K562 (cell line): ENCODE measurements around the gene PRSS53. TPM values are rescaled to one million over a fixed set of nuclear protein-coding genes. Genes with fewer than 3 reads are reported as not detected.

Experiments
- AFF1 ChIP-seq, 2 experiments: fragments of 450-650 bp; IDR thresholded peaks; 2 replicates each; pipeline ENCODE4 v1.6.1; 2018; ENCODE audit warnings: mild to moderate bottlenecking in 2 of 2, low read depth in 1 of 2; ENCODE audit not compliant: partially characterized antibody in 2 of 2
- ATF1 ChIP-seq, 2 experiments: fragments of 450-650 bp in 1 of 2; IDR thresholded peaks; 2 replicates each; pipeline ENCODE4 v1.6.1; 2016; ENCODE audit warnings: missing compliant biosample characterization in 1 of 2, missing genetic modification characterization in 1 of 2
- CCNT2 ChIP-seq: IDR thresholded peaks from 2 replicates; pipeline ENCODE4 v1.6.1; 2011; ENCODE audit warnings: borderline replicate concordance, low read depth, mild to moderate bottlenecking, moderate library complexity, mixed read lengths, low read length; ENCODE audit not compliant: insufficient read length; ENCODE audit errors: extremely low read depth
- ELF4 ChIP-seq: fragments of 450-650 bp; formaldehyde crosslinking; IDR thresholded peaks from 2 replicates; pipeline ENCODE4 v1.4.0; 2022; ENCODE audit warnings: missing genetic modification characterization
- HNRNPUL1 ChIP-seq: fragments of 200-400 bp; formaldehyde crosslinking; IDR thresholded peaks from 2 replicates; pipeline ENCODE4 v1.6.1; 2017; ENCODE audit warnings: low read length
- KAT8 ChIP-seq: fragments of 450-650 bp; IDR thresholded peaks from 2 replicates; pipeline ENCODE4 v1.6.1; 2016; ENCODE audit warnings: low read depth, mild to moderate bottlenecking
- NFIX ChIP-seq: fragments of 250-450 bp; sonication (Bioruptor Pico); IDR thresholded peaks from 2 replicates; pipeline ENCODE4 v1.4.0; 2020; ENCODE audit warnings: low read depth, mild to moderate bottlenecking, moderate library complexity
- NONO ChIP-seq, 2 experiments: fragments of 200-400 bp in 1 of 2; fragments of 450-650 bp in 1 of 2; formaldehyde crosslinking in 1 of 2; IDR thresholded peaks; 2 replicates each; pipeline ENCODE4 v1.6.1; 2017; ENCODE audit warnings: low read depth in 2 of 2, mild to moderate bottlenecking in 2 of 2, moderate library complexity in 2 of 2, low read length in 1 of 2
- RBM22 ChIP-seq: fragments of 200-400 bp; formaldehyde crosslinking; IDR thresholded peaks from 2 replicates; pipeline ENCODE4 v1.6.1; 2018; ENCODE audit warnings: low read length, low read depth; ENCODE audit not compliant: poor library complexity, severe bottlenecking
- YBX1 ChIP-seq: fragments of 450-650 bp; IDR thresholded peaks from 2 replicates; pipeline ENCODE4 v1.7.1; 2016; ENCODE audit warnings: mild to moderate bottlenecking
- ZNF140 ChIP-seq: fragments of 250-450 bp; sonication (Bioruptor Pico); IDR thresholded peaks from 2 replicates; pipeline ENCODE4 v1.8.0; 2021; ENCODE audit warnings: moderate library complexity, mild to moderate bottlenecking, inconsistent platforms
- ZNF3 ChIP-seq: fragments of 250-450 bp; sonication (Bioruptor Pico); IDR thresholded peaks from 2 replicates; pipeline ENCODE4 v1.5.0; 2021; ENCODE audit warnings: mild to moderate bottlenecking, moderate library complexity
- ZNF347 ChIP-seq: fragments of 450-650 bp; formaldehyde crosslinking; IDR thresholded peaks from 2 replicates; pipeline ENCODE4 v1.4.0; 2020; ENCODE audit warnings: low read depth, mild to moderate bottlenecking, moderate library complexity
- ZNF780A ChIP-seq: fragments of 250-450 bp; sonication (Bioruptor Pico); IDR thresholded peaks from 2 replicates; pipeline ENCODE4 v1.5.0; 2021; ENCODE audit warnings: mild to moderate bottlenecking
- polyA plus RNA-seq, 8 experiments: library from polyadenylated mRNA; depleted of rRNA in 4 of 8; stranded (reverse) in 5 of 8; unstranded in 3 of 8; fragments of >200 nt; fragmentation: Nextera tagmentation in 2 of 8; fragmentation: Illumina TruSeq in 1 of 8; extraction: Ambion mirVana in 2 of 8; extraction: Trizol in 1 of 8; gene quantifications; 2 replicates each; pipeline versions ENCODE4 v1.2.1 to v1.2.3, GENCODE V29; 2011 to 2014; ENCODE audit warnings: inconsistent platforms in 1 of 8, missing spikeins in 1 of 8
- total RNA-seq, 7 experiments: library from RNA; depleted of rRNA in 6 of 7; stranded (reverse); fragments of >200 nt in 6 of 7; fragmentation: Illumina TruSeq in 2 of 7; extraction: Trizol in 2 of 7; gene quantifications; 2 replicates each; pipeline versions ENCODE4 v1.2.1 to v1.2.3, GENCODE V29; 2011 to 2021; ENCODE audit warnings: low replicate concordance in 1 of 7
- TF ChIP-seq, protein P1 (sequence below), 2 experiments: fragments of 150-350 bp in 1 of 2; IDR thresholded peaks; 2 replicates each; pipeline ENCODE4 v1.6.1; 2012 to 2016; ENCODE audit warnings: low read depth in 2 of 2, low read length in 2 of 2, mild to moderate bottlenecking in 1 of 2, moderate library complexity in 1 of 2
- TF ChIP-seq, protein P2 (sequence below): sonication (generic); formaldehyde crosslinking; IDR thresholded peaks from 2 replicates; pipeline ENCODE4 v1.4.0; 2020; ENCODE audit warnings: mild to moderate bottlenecking, missing genetic modification reagents

PRSS53 gene
- total and polyA plus RNA-seq, 9 of the 15 experiments (the other 6 are each of a cell fraction or from before 2014, with no cell fraction given): 0.40 to 1.9 (median 0.78) TPM; not detected in 2

- TF ChIP-seq, protein P1, sequence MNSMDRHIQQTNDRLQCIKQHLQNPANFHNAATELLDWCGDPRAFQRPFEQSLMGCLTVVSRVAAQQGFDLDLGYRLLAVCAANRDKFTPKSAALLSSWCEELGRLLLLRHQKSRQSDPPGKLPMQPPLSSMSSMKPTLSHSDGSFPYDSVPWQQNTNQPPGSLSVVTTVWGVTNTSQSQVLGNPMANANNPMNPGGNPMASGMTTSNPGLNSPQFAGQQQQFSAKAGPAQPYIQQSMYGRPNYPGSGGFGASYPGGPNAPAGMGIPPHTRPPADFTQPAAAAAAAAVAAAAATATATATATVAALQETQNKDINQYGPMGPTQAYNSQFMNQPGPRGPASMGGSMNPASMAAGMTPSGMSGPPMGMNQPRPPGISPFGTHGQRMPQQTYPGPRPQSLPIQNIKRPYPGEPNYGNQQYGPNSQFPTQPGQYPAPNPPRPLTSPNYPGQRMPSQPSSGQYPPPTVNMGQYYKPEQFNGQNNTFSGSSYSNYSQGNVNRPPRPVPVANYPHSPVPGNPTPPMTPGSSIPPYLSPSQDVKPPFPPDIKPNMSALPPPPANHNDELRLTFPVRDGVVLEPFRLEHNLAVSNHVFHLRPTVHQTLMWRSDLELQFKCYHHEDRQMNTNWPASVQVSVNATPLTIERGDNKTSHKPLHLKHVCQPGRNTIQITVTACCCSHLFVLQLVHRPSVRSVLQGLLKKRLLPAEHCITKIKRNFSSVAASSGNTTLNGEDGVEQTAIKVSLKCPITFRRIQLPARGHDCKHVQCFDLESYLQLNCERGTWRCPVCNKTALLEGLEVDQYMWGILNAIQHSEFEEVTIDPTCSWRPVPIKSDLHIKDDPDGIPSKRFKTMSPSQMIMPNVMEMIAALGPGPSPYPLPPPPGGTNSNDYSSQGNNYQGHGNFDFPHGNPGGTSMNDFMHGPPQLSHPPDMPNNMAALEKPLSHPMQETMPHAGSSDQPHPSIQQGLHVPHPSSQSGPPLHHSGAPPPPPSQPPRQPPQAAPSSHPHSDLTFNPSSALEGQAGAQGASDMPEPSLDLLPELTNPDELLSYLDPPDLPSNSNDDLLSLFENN (IDR thresholded peaks at IDR 0.05; ENCODE audit: low read depth in 2 of 2, low read length in 2 of 2): no peak
- TF ChIP-seq ZNF780A (no peak), HNRNPUL1 (no peak), ATF1 (CRISPR knock-in tag; IDR thresholded peaks at IDR 0.05) (no peak), ATF1 (tag; IDR thresholded peaks at IDR 0.05) (peak; percentile 38; the same call in 1 of the 2 replicates), ZNF3 (CRISPR knock-in tag) (no peak), ZNF347 (CRISPR knock-in tag) (no peak), NFIX (no peak), YBX1 (no peak), NONO (IDR thresholded peaks at IDR 0.05; ENCODE audit: low read depth in 2 of 2, low read length in 1 of 2) (no peak), RBM22 (no peak), KAT8 (no peak), ZNF140 (CRISPR knock-in tag) (no peak), ELF4 (CRISPR knock-in tag) (no peak), CCNT2 (peak; percentile 34), AFF1 (IDR thresholded peaks at IDR 0.05; ENCODE audit: low read depth in 1 of 2, partially characterized antibody in 2 of 2) (no peak)
- TF ChIP-seq, protein P2, sequence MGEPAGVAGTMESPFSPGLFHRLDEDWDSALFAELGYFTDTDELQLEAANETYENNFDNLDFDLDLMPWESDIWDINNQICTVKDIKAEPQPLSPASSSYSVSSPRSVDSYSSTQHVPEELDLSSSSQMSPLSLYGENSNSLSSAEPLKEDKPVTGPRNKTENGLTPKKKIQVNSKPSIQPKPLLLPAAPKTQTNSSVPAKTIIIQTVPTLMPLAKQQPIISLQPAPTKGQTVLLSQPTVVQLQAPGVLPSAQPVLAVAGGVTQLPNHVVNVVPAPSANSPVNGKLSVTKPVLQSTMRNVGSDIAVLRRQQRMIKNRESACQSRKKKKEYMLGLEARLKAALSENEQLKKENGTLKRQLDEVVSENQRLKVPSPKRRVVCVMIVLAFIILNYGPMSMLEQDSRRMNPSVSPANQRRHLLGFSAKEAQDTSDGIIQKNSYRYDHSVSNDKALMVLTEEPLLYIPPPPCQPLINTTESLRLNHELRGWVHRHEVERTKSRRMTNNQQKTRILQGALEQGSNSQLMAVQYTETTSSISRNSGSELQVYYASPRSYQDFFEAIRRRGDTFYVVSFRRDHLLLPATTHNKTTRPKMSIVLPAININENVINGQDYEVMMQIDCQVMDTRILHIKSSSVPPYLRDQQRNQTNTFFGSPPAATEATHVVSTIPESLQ (CRISPR knock-in tag): no peak
These were observed 40.2 kb upstream of the PRSS53 start (continued) for GRCh38 chr16:31128711-31129567.
